Measurements from ENCODE around the gene HAP1. TPM values are rescaled to one million over a fixed set of nuclear protein-coding genes. Genes with fewer than 3 reads are reported as not detected.
"Not testable (repeated sequence)": the region's sequence is repeated elsewhere in the genome, so short reads cannot be mapped to it uniquely, and the experiment has no call there.

Gene HAP1
- total and polyA plus RNA-seq, 2 experiments from 2014 or later = 0.98 to 2.1 TPM

- Histone ChIP-seq H3K36me3 (no peaks in the 10 kb centered on the region), H3K27ac (peak overlapping the region; percentile 71), H3K4me1 (ENCODE audit: low read depth) (peaks cover 29% of the 10 kb centered on the region), H3K9me3 (ENCODE audit: low read depth) (no peaks in the 10 kb centered on the region), H3K4me3 (no peak overlapping the region), H3K27me3 (no peaks in the 10 kb centered on the region)
- TF ChIP-seq, protein P1, sequence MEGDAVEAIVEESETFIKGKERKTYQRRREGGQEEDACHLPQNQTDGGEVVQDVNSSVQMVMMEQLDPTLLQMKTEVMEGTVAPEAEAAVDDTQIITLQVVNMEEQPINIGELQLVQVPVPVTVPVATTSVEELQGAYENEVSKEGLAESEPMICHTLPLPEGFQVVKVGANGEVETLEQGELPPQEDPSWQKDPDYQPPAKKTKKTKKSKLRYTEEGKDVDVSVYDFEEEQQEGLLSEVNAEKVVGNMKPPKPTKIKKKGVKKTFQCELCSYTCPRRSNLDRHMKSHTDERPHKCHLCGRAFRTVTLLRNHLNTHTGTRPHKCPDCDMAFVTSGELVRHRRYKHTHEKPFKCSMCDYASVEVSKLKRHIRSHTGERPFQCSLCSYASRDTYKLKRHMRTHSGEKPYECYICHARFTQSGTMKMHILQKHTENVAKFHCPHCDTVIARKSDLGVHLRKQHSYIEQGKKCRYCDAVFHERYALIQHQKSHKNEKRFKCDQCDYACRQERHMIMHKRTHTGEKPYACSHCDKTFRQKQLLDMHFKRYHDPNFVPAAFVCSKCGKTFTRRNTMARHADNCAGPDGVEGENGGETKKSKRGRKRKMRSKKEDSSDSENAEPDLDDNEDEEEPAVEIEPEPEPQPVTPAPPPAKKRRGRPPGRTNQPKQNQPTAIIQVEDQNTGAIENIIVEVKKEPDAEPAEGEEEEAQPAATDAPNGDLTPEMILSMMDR (IDR thresholded peaks at IDR 0.05; ENCODE audit: low read depth, low read length) = peak; percentile 35
- DNase-seq (ENCODE audit: low read depth in 1 of 2, low spot score in 1 of 2) = peak in 1 of 2 donors; percentile 25
Measured at GRCh38 chr17:41777157-41777573, 42.7 kb upstream of the HAP1 start.

DNA sequence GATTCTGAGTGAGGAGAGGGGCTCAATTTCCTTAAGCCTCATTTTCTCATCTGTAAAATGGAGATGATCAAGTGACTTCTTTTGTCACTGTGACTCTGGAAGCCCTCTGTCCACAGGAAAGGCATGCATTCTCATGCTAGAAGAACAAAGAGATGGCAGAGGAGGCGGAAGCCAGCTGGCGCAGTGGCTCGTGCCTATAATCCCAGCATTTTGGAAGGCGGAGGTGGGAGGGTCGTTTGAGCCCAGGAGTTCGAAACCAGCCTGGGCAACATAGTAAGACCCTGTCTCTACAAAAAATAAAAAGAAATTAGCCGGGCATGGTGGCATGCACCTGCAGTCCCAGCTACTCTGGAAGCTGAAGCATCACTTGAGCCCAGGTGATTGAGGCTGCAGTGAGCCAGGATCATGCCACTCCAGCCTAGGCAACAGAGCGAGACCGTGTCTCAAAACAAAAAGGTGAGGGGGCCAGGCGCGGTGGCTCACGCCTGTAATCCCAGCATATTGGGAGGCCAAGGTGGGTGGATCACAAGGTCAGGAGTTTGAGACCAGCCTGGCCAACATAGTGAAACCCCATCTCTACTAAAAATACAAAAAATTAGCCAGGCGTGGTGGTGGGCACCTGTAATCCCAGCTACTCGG is 41.9 kb upstream of the HAP1 start:
- not testable (repeated sequence) for H3K4me3 ChIP-seq; H3K36me3 ChIP-seq; DNase-seq (ENCODE audit: low read depth in 1 of 2, low spot score in 1 of 2); H3K9me3 ChIP-seq (ENCODE audit: low read depth); H3K27me3 ChIP-seq
- Histone ChIP-seq H3K4me1 (ENCODE audit: low read depth) (peaks cover 21% of the 10 kb centered on the region), H3K27ac (peak overlapping the region; percentile 35)

GRCh38 chr17:41775394-41776226 is 41.2 kb upstream of the HAP1 start:
- TF ChIP-seq, protein P1 (IDR thresholded peaks at IDR 0.05; ENCODE audit: low read depth, low read length) = no peak
- Histone ChIP-seq H3K4me3 (no peak overlapping the region), H3K36me3 (peaks cover 11% of the 10 kb centered on the region), H3K27me3 (no peaks in the 10 kb centered on the region), H3K27ac (peak overlapping the region; percentile 35), H3K9me3 (ENCODE audit: low read depth) (no peaks in the 10 kb centered on the region), H3K4me1 (ENCODE audit: low read depth) (peaks cover 18% of the 10 kb centered on the region)
- no peak for DNase-seq (ENCODE audit: low read depth in 1 of 2, low spot score in 1 of 2)

GRCh38 chr17:41773731-41774193 is 39.3 kb upstream of the HAP1 start:
- TF ChIP-seq, protein P1 (IDR thresholded peaks at IDR 0.05; ENCODE audit: low read depth, low read length) = no peak
- peak overlapping the region; percentile 85 for H3K27ac ChIP-seq
- no peaks in the 10 kb centered on the region for H3K27me3 ChIP-seq
- no peak overlapping the region for H3K4me3 ChIP-seq
- peaks cover 18% of the 10 kb centered on the region for H3K4me1 ChIP-seq (ENCODE audit: low read depth)
- peaks cover 25% of the 10 kb centered on the region for H3K36me3 ChIP-seq
- H3K9me3 ChIP-seq (ENCODE audit: low read depth) = no peaks in the 10 kb centered on the region
- DNase-seq (ENCODE audit: low read depth in 1 of 2, low spot score in 1 of 2) = peak in 1 of 2 donors; percentile 20

GRCh38 chr17:41773190-41773588 is 38.7 kb upstream of the HAP1 start:
- Histone ChIP-seq H3K9me3 (ENCODE audit: low read depth) (no peaks in the 10 kb centered on the region), H3K4me3 (no peak overlapping the region), H3K27ac (peak overlapping the region; percentile 85), H3K4me1 (ENCODE audit: low read depth) (peaks cover 18% of the 10 kb centered on the region), H3K36me3 (peaks cover 28% of the 10 kb centered on the region), H3K27me3 (no peaks in the 10 kb centered on the region)
- TF ChIP-seq, protein P1 (IDR thresholded peaks at IDR 0.05; ENCODE audit: low read depth, low read length) = no peak
- peak; percentile 65 to 87 for DNase-seq (ENCODE audit: low read depth in 1 of 2, low spot score in 1 of 2)
